Stimulated activated CD8-positive, alpha-beta memory T cell treated with anti-CD3 and anti-CD28 coated beads, Interleukin-2, amount 100 ng/mL, for 48 hours (primary cell): ENCODE data around the gene CYB561A3.

Experiments used
- DNase-seq, 2 donors: peaks; one replicate each; pipeline ENCODE4 v3.0.0-alpha.2; 2020; ENCODE audit warnings: low read depth in 2 of 2

CYB561A3 gene

DNA sequence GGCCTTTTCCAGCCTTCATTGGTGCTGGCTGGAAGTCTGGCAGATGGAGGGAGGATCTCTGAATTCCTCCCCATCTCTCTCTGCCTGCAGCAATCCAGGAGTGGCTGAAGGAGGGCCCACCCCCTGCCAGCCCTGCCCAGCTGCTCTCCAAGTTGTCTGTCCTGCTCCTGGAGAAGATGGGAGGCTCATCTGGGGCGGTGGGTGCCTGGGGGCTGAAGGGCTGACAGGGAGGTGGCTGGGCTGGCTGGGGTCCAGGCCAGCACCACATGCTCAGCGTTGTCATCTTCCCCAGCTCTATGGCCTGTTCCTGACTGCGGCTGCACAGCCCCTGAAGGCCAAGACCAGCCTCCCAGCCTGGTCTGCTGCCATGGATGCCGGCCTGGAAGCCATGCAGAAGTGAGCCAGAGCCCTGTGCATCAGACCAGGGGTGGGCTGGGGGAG is 16.5 kb downstream of the CYB561A3 start:
- DNase-seq, result no peak

DNA sequence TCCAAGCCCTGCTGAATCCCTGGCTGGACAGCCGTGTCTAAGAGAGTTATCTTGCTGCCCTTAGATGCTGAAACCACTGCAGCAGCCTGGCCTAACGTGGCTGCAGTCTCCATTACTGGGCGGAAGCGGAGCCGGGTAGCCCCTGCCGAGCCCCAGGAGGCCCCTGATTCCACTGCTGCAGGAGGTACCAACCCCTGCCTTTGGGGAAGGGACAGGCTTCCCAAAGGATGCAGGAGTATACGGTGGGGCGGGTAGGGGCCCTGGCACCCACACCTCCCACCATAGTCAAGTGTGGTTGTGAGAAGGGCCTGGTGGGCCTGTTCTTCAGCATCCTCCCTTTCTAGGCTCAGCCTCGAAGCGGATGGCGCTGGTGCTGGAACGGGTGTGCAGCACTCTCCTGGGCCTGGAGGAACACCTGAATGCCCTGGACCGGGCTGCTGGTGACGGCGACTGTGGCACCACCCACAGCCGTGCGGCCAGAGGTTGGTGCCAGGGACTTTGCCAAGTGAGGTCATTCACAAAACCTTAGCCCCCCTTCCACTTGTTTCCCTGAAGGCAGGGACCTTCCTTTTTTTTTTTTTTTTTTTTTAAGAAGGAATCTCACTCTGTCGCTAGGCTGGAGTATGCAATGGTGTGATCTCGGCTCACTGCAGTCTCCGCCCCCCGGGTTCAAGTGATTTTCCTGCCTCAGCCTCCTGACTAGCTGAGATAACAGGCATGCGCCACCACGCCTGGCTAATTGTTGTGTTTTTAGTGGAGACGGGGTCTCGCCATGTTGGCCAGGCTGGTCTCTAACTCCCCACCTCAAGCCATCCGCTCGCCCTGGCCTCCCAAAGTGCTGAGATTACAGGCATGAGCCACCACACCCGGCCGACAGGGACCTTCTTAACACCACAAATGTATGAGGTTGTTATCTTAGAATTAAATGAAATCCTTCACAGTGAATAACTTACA is 17.6 kb downstream of the CYB561A3 start:
- no peak for DNase-seq

DNA sequence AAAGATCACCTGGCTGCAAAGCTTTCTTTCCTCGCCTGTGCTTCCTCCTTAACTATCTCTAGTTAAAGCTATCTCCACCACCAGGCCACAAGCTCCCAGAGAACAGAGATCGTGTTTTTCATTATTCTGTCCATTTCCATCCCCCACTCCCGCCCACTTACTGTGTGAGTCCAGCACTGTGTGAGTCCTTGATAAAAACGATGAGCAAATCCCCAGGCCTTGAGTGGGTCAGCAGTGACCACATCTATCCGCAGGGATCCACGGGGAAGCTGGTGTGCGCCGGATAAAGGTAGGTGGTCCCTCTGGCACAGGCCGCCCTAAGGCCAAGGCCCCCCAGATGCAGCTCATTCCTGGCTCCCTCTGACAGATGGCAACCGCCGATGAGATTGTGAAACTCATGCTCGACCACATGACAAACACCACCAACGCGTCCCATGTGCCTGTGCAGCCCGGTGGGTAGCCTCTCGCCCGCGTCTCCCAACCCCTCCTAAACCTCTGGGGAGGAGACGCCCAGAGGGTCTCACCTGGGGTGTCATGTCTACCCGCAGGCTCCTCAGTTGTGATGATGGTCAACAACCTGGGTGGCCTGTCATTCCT is 19.4 kb downstream of the CYB561A3 start:
- no peak for DNase-seq

- no peak for DNase-seq
These were observed 20.0 kb downstream of the CYB561A3 start for GRCh38 chr11:61341706-61342105.

GRCh38 chr11:61340979-61341378 is 20.7 kb downstream of the CYB561A3 start:
- no peak for DNase-seq

DNA sequence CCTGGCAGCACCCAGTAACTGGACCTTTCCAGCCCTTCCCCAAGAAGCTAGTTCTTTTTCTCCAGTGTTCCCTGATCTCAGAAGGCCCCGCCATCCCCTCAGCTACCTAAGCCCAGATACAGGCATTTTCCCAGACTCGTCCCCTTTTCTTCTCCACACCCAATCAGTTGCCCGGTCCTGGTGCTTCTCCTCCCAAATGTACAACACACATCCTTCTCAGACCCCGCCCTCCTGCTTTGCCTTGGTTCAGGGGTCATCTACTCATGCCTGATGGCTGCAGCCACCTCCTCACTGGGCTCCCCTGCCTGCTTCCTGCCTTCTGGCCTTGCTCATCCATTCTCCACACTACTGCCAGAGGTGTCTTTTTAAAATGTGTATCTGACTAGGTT is 22.2 kb downstream of the CYB561A3 start:
- DNase-seq, result no peak

GRCh38 chr11:61338783-61339489 is 22.7 kb downstream of the CYB561A3 start:
- DNase-seq, result no peak

GRCh38 chr11:61337706-61338470 is 23.8 kb downstream of the CYB561A3 start:
- no peak for DNase-seq

DNA sequence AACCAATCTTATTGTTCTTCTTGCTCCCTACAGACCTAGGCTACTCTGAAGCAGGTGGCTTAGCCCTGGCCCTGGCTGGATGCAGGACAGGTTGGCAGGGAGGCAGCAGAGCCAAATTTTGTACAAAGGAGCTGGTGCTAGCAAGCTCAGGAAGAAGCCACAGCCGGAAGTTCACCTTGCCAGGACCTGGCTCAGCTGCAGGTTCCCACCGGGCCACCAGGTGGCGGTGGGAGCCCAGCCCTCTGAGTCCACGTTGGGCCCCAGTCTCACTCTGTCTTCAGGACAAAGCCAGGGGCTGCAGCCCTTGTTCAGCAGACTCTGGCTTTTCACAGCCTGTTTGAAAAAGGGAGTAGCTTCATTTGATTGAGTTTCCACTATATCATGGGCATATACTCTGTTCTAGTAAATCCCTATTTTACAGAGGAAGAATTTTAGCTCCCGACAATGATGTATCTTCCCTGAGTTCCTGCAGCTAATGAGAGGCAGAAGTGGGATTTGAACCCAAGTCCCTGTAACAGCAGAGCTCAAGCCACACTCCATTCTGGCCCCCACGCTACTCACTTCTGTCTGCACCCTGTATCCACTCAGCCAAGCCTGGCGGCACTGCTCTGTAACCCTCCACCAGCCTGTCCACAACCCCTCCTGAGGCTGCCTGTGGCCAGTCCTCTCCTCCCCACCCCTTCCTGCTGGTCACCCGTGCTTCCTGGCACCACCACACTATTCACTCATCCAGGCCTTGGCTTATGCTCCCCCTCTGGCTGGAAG is 25.3 kb downstream of the CYB561A3 start:
- DNase-seq, result peak; percentile 68 to 71

- no peak for DNase-seq
These were observed 26.3 kb downstream of the CYB561A3 start for GRCh38 chr11:61335355-61335710.

GRCh38 chr11:61334434-61335354 is 27.0 kb downstream of the CYB561A3 start:
- no peak for DNase-seq

- no peak for DNase-seq
These were observed 27.9 kb downstream of the CYB561A3 start for GRCh38 chr11:61333550-61334433.

- peak; percentile 97 to 98 for DNase-seq
These were observed 28.7 kb downstream of the CYB561A3 start, which contains the start of the genes DDB1 and TKFC for GRCh38 chr11:61332797-61333549. Gene DDB1, minus strand, starts transcription at chr11:61333105. Its CDS starts 137 bp downstream, at chr11:61332968. Gene TKFC, plus strand, starts transcription at chr11:61333228. Its CDS starts 1,501 bp downstream, at chr11:61334729.

DNA sequence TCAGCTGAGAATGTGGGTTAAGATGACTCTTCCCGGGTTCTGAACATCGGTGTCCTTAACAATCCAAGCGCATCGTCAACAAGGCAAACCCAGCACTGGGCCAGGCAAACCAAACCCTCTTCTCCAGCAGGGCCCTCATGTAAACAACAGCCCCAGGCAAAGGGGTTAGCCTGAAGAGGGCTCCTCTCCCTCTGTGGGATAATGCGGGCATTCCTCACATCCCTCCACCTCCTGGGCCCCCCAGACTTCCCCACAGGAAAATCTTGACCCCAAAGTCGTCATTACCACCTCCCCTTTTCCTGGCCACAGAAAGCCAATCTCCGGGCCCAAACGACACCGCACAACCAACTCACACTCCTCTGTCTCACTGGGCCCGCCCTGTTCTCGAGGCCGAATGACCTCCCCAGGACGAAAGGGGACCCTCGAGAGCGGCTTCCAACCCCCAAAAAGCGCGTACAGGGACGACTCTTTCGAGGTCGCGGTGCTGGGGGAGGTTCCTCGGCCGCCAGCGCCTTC is 29.3 kb downstream of the CYB561A3 start:
- no peak for DNase-seq

DNA sequence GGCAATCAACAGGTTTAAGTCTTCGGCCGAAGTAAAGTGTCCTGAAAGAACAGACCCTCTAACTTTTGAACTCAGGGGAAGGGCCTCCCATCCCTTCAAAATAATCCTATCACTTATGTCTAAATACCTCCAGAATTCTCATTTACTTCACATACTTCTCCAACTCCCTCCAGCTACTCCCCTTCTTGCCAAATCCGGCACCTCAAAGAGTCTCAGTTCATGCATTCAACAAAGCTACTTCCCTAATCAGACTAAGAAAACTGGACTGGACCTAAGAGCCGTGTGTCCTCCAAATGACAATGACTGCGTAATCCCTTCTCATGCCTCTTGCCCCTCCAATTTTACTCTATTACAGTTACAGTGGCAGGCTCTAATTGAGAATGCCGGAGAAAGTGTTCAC is 30.0 kb downstream of the CYB561A3 start:
- no peak for DNase-seq

GRCh38 chr11:61329871-61330270 is 31.8 kb downstream of the CYB561A3 start:
- DNase-seq, result no peak

- DNase-seq, result no peak
These were observed 33.3 kb downstream of the CYB561A3 start for GRCh38 chr11:61328351-61328750.

- DNase-seq, result no peak
These were observed 34.0 kb downstream of the CYB561A3 start for GRCh38 chr11:61327669-61328071.
